ENCODE measurements around the gene PNKD. TPM values are rescaled to one million over a fixed set of nuclear protein-coding genes. Genes with fewer than 3 reads are reported as not detected.

Gene PNKD
- total and polyA plus RNA-seq, 11 donors, result 53.8 to 146 (median 72.5) TPM

DNA sequence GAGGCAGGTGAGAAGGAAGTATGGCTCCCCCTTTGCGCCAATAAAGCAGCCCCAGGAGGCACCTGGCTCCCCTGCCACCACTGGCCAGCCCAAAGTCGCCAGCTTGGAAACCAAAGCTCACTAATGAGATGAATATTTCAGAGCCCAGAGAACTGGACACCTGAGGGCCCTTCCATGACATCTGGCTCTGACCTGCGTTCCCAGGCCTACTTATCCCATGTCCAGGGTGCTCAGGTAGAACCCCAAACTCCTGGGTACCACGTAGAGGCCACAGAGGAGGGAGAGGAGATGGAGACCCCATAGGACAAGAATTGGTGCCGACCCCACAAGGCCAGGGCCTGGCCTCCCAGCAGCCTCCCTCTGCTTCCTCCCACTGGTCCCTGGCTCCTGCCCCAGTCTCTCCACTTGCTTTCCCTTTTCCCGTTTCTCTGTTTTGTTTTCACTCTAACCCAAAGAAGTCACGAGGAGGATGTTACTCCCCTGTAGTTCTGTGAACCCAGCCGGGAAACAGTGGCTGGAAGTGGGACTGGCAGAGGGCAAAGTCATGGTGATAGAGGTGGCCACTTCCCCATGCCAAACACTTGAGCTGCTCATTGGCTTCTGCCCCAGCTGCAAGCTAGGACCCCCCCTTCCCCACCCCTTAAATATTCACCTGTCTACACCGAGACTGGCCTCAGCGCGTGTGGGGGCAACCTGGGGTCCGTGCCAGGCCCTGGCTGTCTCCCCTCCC, 21.2 kb downstream of the PNKD start:
- intact Hi-C loops (cut with DNase I), result loop anchor here in 8 of 10 donors (2.0 to 10.0 kb wide), 7 partner anchors 19 to 176 kb away; partner anchors contain the start of gene ARPC2 (in 1 of the 8)
- Histone ChIP-seq H3K4me3 (peak overlapping the region; percentile 74 to 98 (median 90)), H3K27ac (peak overlapping the region; percentile 90 to 100 (median 96)), H3K9me3 (no peaks in the 10 kb centered on the region), H3K36me3 (peaks cover 0 to 4% (median 0%) of the 10 kb centered on the region in 9 donors), H3K4me1 (peaks cover 2 to 79% (median 54%) of the 10 kb centered on the region in 12 donors), H3K27me3 (no peaks in the 10 kb centered on the region)
- TF ChIP-seq, protein P1, sequence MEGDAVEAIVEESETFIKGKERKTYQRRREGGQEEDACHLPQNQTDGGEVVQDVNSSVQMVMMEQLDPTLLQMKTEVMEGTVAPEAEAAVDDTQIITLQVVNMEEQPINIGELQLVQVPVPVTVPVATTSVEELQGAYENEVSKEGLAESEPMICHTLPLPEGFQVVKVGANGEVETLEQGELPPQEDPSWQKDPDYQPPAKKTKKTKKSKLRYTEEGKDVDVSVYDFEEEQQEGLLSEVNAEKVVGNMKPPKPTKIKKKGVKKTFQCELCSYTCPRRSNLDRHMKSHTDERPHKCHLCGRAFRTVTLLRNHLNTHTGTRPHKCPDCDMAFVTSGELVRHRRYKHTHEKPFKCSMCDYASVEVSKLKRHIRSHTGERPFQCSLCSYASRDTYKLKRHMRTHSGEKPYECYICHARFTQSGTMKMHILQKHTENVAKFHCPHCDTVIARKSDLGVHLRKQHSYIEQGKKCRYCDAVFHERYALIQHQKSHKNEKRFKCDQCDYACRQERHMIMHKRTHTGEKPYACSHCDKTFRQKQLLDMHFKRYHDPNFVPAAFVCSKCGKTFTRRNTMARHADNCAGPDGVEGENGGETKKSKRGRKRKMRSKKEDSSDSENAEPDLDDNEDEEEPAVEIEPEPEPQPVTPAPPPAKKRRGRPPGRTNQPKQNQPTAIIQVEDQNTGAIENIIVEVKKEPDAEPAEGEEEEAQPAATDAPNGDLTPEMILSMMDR (IDR thresholded peaks at IDR 0.05), result no peak
- TF ChIP-seq POLR2A (IDR thresholded peaks at IDR 0.05), result no peak
- 23 to 34% (median 28%) methylated on average over 12 of the region's 12 CpGs for WGBS, 4 donors
- peak in 3 of 5 donors; percentile 51 to 62 (median 55) for DNase-seq
- peak in 3 of 4 donors; percentile 2 to 6 (median 6) for ATAC-seq

DNA sequence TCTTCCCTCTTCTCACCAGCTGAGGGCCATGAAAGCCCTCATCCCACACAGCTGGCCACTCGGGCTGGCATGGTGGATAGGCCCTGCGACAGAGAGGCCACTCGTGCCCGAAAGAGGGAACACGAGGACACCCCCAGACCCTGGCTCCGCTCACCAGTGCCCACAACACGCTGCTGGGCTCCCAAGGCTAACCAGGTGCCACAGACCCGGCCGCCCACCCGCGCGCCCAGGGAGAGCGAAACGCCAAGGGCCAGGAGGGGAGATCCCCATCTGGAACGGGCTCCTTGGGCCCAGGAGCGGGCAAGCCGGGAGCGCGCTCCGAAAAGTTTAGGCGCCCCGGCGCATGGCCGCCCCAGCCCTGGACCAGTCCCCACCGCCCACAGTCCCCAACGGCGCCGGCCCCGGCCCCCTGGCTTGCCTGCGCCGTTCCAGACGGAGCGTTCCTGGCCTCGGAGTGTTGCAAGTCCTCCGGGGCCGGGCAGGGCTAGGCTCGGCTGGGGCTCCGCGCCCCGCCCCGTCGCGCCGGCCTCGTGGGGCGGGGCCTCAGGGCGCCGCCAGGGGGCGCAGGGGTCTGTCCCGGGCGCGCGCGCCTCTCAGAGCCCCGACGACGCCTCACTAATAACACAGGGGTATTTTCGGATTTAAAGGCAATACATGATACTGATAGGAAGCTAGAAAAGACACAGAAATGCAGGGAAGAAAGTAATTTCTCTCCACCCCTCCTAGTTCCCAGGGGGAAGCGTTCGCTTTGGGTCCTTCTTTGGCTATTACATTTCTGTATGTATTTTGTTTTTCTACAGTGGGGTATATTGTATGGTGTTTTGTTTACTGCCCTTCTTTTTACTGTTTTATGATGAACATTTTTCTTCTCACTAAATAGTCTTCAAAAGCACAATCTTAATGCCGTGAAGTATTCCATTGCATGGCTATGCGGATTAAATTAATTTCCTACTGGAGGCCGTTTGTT, 22.0 kb downstream of the PNKD start, which contains the start of gene TMBIM1:
TSS of gene TMBIM1 (minus strand) at position 456 of the 967 bp plus-strand sequence. CDS start 10,362 bp downstream, outside the sequence.
- H3K27ac ChIP-seq, result peak within 1 kb of the TSS; percentile 90 to 100 (median 96)
- peaks cover 0 to 4% (median 0%) of the 10 kb centered on the region in 9 donors for H3K36me3 ChIP-seq
- intact Hi-C loops (cut with DNase I), result loop anchor here in 7 of 10 donors (2.0 to 10.0 kb wide), 7 partner anchors 20 to 175 kb away; partner anchors contain the start of gene ARPC2 (in 1 of the 7)
- peak; percentile 83 to 92 (median 87) for DNase-seq
- peak; percentile 50 to 93 for TF ChIP-seq POLR2A (IDR thresholded peaks at IDR 0.05)
- TF ChIP-seq, protein P1 (IDR thresholded peaks at IDR 0.05), result peak; percentile 63 to 99 (median 96)
- H3K9me3 ChIP-seq, result no peaks in the 10 kb centered on the region
- H3K27me3 ChIP-seq, result no peaks in the 10 kb centered on the region
- H3K4me3 ChIP-seq, result peak within 1 kb of the TSS; percentile 74 to 98 (median 90)
- 5 to 7% (median 6%) methylated on average over 50 to 63 of the region's 63 CpGs for WGBS, 4 donors
- H3K4me1 ChIP-seq, result peaks cover 2 to 71% (median 49%) of the 10 kb centered on the region in 12 donors
- ATAC-seq, result peak; percentile 68 to 92 (median 86)

DNA sequence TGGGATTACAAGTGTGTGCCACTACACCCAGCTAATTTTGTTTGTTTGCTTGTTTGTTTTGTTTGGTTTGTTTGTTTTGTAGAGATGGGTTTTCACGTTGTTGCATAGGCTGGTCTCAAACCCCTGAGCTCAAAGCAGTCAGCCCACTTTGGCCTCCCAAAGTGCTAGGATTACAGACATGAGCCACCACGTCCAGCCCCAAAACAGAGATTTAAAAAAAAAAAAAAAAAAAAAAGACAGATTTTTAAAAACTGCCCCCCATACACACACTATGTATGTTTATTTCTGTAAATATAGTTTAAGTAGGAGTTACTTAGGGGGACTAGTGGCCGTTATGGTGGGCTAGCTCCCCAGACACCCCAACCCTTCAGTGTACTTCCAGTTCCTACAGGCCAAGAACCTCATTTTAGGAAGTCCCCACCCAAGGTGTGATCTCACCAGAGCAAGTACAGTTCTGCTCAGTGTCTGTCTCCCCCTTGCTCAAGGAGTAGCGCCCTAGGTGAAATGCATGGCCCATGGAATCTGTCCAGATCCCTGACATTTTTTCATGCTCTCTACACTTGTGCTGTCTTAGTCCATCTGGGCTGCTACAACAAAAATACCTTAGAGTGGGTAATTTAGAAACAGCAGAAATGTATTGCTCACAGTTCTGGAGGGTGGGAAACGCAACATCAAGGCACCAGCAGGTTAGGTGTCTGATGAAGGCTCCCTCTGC, 23.6 kb downstream of the PNKD start:
- no peak overlapping the region for H3K4me3 ChIP-seq
- no peak for TF ChIP-seq POLR2A (IDR thresholded peaks at IDR 0.05)
- TF ChIP-seq, protein P1 (IDR thresholded peaks at IDR 0.05), result no peak
- peaks cover 0 to 1% (median 0%) of the 10 kb centered on the region in 9 donors for H3K36me3 ChIP-seq
- H3K27me3 ChIP-seq, result no peaks in the 10 kb centered on the region
- 70 to 73% (median 72%) methylated on average over 5 of the region's 5 CpGs for WGBS, 4 donors
- no peak for DNase-seq
- H3K27ac ChIP-seq, result peak overlapping the region in 2 of 12 donors; percentile 99 to 100
- intact Hi-C loops (cut with DNase I), result loop anchor here in 7 of 10 donors (2.0 to 10.0 kb wide), 7 partner anchors 21 to 173 kb away; partner anchors contain the start of gene ARPC2 (in 1 of the 7)
- H3K9me3 ChIP-seq, result no peaks in the 10 kb centered on the region
- no peak for ATAC-seq
- H3K4me1 ChIP-seq, result peaks cover 2 to 55% (median 35%) of the 10 kb centered on the region in 12 donors

Measured in heart left ventricle (tissue), 16 donors.